Measurements from ENCODE around the gene AQP2. TPM values are rescaled to one million over a fixed set of nuclear protein-coding genes. Genes with fewer than 3 reads are reported as not detected.

AQP2 gene
- total RNA-seq, 3 donors from 2014 or later (not counting 1 experiment from before 2014, with no cell fraction given): not detected

DNA sequence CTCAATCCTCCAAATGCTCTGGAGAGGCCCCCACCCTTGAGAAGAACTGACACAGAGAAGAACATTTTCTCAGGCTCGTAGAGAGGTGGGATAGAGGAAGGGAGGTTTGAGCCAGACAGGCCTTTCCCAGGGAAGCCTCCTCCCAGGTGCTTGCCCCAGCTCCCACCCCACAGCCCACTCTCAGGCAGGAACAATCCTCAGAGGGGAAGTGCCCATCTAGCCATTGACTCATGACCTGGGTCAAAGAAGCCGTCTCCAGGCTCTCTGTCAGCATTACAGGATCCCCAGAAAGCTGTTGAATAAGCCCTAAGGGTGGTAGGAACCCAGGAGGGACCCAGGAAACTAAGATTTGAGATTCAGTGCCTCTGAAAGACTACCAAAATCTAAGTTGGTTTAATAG, 26.0 kb downstream of the AQP2 start:
- Histone ChIP-seq H3K27ac (ENCODE audit: low read length) (no peak overlapping the region), H3K4me3 (ENCODE audit: low read length) (no peak overlapping the region), H3K27me3 (ENCODE audit: control insufficient read depth, insufficient read depth, low read length) (no peaks in the 10 kb centered on the region), H3K36me3 (ENCODE audit: control insufficient read depth, insufficient read depth, low read length) (no peaks in the 10 kb centered on the region), H3K4me1 (ENCODE audit: control insufficient read depth, insufficient read depth, low read length) (no peaks in the 10 kb centered on the region), H3K9me3 (ENCODE audit: control insufficient read depth, insufficient read depth, low read length) (no peaks in the 10 kb centered on the region)
- TF ChIP-seq, protein P1, sequence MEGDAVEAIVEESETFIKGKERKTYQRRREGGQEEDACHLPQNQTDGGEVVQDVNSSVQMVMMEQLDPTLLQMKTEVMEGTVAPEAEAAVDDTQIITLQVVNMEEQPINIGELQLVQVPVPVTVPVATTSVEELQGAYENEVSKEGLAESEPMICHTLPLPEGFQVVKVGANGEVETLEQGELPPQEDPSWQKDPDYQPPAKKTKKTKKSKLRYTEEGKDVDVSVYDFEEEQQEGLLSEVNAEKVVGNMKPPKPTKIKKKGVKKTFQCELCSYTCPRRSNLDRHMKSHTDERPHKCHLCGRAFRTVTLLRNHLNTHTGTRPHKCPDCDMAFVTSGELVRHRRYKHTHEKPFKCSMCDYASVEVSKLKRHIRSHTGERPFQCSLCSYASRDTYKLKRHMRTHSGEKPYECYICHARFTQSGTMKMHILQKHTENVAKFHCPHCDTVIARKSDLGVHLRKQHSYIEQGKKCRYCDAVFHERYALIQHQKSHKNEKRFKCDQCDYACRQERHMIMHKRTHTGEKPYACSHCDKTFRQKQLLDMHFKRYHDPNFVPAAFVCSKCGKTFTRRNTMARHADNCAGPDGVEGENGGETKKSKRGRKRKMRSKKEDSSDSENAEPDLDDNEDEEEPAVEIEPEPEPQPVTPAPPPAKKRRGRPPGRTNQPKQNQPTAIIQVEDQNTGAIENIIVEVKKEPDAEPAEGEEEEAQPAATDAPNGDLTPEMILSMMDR (IDR thresholded peaks at IDR 0.05): no peak
- ATAC-seq (no peak), DNase-seq (no peak)
- H3K4me1 Mint-ChIP-seq: no peaks in the 10 kb centered on the region
- intact Hi-C loops (cut with micrococcal nuclease): no loop called here
- no peaks in the 10 kb centered on the region for H3K27me3 Mint-ChIP-seq (ENCODE audit: low read depth in 2 of 2)
- no peak overlapping the region for H3K4me3 Mint-ChIP-seq
- no peak overlapping the region for H3K27ac Mint-ChIP-seq
- no peaks in the 10 kb centered on the region for H3K9me3 Mint-ChIP-seq
- H3K36me3 Mint-ChIP-seq: no peaks in the 10 kb centered on the region
- 80% methylated on average over 1 of the region's 2 CpGs for WGBS (ENCODE audit: insufficient coverage)

DNA sequence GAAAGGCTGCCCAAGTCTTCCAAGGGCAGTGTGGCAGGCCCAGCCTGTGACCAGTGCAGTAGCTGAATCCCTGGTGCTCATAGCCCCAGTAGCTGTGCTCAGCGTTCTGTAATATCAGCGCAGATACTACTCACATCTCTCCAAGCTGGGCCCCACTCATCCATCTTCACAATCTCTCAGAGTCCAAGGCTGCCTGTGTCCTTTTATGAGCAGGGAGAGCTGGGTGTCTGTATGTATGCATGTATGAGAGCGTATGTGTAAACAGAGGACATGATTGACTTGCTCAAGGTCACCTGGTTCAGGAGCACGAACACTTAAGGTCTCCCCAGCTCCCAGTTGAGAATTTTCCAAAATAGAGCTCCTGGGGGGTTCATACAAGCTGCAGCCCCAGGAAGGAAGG, 27.6 kb downstream of the AQP2 start:
- H3K4me3 ChIP-seq (ENCODE audit: low read length): no peak overlapping the region
- DNase-seq (no peak), ATAC-seq (no peak)
- H3K27ac ChIP-seq (ENCODE audit: low read length): no peak overlapping the region
- no peaks in the 10 kb centered on the region for H3K36me3 ChIP-seq (ENCODE audit: control insufficient read depth, insufficient read depth, low read length)
- H3K36me3 Mint-ChIP-seq: no peaks in the 10 kb centered on the region
- peaks cover 4% of the 10 kb centered on the region for H3K4me1 ChIP-seq (ENCODE audit: control insufficient read depth, insufficient read depth, low read length)
- H3K27me3 Mint-ChIP-seq (ENCODE audit: low read depth in 2 of 2): no peaks in the 10 kb centered on the region
- H3K9me3 ChIP-seq (ENCODE audit: control insufficient read depth, insufficient read depth, low read length): no peaks in the 10 kb centered on the region
- H3K4me3 Mint-ChIP-seq: no peak overlapping the region
- TF ChIP-seq, protein P1 (IDR thresholded peaks at IDR 0.05): no peak
- H3K27ac Mint-ChIP-seq: no peak overlapping the region
- intact Hi-C loops (cut with micrococcal nuclease): no loop called here
- no peaks in the 10 kb centered on the region for H3K4me1 Mint-ChIP-seq
- WGBS (ENCODE audit: insufficient coverage): 94% methylated on average over 4 of the region's 4 CpGs
- no peaks in the 10 kb centered on the region for H3K9me3 Mint-ChIP-seq
- no peaks in the 10 kb centered on the region for H3K27me3 ChIP-seq (ENCODE audit: control insufficient read depth, insufficient read depth, low read length)

DNA sequence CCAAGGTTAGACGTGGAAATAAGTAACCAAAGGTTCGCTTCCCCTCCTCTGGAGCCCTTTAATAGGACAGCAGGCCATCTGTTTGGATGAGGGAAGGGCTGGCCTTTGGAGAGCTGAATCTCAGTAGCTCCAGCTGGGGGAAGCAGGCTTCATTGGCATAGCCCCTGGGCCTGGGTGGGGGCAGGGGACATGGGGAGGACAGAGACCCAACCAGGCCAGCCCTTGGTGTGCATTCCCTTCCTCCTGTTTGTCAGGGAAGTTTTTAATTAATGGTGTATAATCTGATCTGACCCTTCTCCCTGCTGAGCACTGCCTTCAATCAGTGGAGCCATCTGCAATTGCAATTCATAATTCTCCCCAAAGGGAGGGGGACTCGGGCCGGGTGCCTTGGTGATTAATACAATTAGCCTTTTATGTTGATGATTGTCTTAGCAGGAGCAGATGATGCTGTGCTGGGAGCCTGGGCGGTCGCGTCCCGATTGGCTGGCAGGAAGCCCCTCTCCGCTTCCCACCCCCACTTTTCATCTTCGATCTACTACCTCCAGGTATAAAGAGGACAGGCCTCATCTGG, 28.6 kb downstream of the AQP2 start:
- DNase-seq: no peak

More for the DNA sequence above, 28.6 kb downstream of the AQP2 start:
- no peak overlapping the region for H3K4me3 ChIP-seq (ENCODE audit: low read length)
- H3K27ac ChIP-seq (ENCODE audit: low read length): no peak overlapping the region
- intact Hi-C loops (cut with micrococcal nuclease): no loop called here
- 97% methylated on average over 9 of the region's 10 CpGs for WGBS (ENCODE audit: insufficient coverage)
- peaks cover 10% of the 10 kb centered on the region for H3K4me1 ChIP-seq (ENCODE audit: control insufficient read depth, insufficient read depth, low read length)
- H3K36me3 ChIP-seq (ENCODE audit: control insufficient read depth, insufficient read depth, low read length): no peaks in the 10 kb centered on the region
- Mint-ChIP-seq H3K27ac (no peak overlapping the region), H3K4me3 (no peak overlapping the region), H3K36me3 (no peaks in the 10 kb centered on the region), H3K4me1 (no peaks in the 10 kb centered on the region), H3K9me3 (no peaks in the 10 kb centered on the region), H3K27me3 (ENCODE audit: low read depth in 2 of 2) (no peaks in the 10 kb centered on the region)
- H3K9me3 ChIP-seq (ENCODE audit: control insufficient read depth, insufficient read depth, low read length): no peaks in the 10 kb centered on the region
- TF ChIP-seq, protein P1 (IDR thresholded peaks at IDR 0.05): no peak
- ATAC-seq: no peak
- no peaks in the 10 kb centered on the region for H3K27me3 ChIP-seq (ENCODE audit: control insufficient read depth, insufficient read depth, low read length)
